Activated T-helper 1 cell treated with anti-CD3 and anti-CD28 coated beads, Interleukin-2, amount 50 U/mL, for 16 hours (primary cell): ENCODE data around the gene ASAP2.
"Not testable (repeated sequence)": the region's sequence is repeated elsewhere in the genome, so short reads cannot be mapped to it uniquely, and the experiment has no call there.

ENCODE experiments used
- DNase-seq, 2 donors: peaks; one replicate each; pipeline ENCODE4 v3.0.0-alpha.2; 2020; ENCODE audit warnings: low read depth in 1 of 2, low spot score in 1 of 2

Gene ASAP2

DNA sequence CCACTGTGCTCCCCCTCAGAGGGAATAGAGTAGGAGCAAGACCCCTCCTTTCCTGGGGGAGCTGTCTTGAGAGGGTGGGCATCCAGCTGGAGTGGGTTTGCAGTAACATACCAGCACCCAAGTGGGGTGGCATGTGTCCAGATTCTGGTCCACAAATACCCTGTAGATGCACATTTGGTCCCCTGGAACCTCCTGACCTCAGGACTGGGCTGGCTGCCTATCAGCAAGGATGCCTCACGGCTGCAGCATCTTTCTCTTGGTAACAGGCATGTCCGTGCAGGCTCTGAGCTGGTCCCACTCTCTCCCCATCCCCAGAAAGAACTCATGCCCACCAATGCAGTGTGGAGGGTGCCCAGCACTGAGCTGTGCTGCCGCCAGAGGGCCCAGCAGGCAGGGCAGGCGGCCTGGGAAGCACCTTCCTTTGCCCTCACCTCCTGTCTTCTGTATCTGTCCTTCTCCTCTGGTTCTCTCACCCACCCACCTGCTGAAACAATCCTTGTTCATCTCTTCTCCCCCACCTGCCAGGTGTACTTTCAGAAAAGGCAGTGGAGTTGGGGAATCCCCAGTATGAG, 169.3 kb downstream of the ASAP2 start:
- no peak for DNase-seq

GRCh38 chr2:9377461-9378097, 171.0 kb downstream of the ASAP2 start:
- DNase-seq: no peak

GRCh38 chr2:9378433-9379390, 172.1 kb downstream of the ASAP2 start:
- no peak for DNase-seq

DNA sequence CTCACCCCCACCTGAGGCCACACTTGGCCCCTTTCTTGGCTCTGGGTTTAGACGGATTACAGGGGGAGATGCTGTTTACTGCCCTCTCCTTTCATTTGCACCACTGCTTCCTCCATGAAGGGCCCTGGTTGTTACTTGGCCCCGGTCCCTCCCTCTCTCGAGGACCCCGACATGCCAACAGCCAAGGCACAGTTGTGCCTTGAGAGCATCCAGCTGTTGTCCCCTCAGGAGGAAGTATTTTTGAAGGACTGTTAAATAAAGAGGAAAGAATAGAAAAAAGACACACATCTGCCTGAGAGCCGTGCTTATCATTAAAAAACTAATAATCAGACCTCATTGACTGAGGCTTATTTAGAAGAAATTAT, 172.8 kb downstream of the ASAP2 start:
- DNase-seq: no peak

DNA sequence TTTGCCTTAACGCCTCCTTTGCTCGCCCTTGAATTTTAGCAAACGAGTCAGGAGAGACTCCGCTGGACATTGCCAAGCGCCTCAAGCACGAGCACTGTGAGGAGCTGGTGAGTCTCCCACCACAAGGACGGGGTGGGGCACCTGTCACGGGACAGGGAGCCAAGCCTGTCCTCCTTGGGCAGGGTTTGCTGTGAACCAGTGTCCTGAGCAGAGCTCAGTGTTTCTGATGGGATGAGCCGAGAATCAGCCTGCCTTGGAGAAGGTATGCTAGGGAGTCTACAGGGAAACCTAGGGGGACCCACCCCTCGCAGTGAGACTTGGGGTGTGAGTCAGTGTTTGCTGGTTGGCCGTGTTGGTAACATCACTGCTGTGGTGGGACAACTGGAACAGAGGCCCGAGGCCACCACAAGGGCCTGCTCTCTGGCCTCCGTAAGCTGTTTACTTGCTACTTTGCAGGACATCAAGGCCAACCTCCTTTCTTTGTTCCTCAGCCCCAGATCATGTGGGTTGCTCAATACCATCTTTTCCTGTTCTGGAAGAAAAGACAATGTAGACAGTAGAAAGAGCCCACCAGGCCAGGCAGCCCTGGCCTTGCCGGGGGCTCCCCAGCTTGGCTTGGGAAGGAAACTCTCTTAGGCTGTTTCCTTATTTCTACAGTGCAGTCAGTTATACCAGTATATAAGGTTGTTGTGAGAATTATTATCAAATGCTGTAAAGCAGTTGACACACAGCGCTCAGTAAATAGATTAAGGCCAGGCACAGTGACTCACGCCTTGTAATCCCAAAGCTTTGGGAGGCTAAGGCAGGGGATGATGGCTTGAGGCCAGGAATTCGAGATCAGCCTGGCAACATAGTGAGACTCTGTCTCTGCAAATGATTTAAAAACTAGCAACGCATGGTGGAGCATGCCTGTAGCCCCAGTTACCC, 174.4 kb downstream of the ASAP2 start:
- no peak for DNase-seq

DNA sequence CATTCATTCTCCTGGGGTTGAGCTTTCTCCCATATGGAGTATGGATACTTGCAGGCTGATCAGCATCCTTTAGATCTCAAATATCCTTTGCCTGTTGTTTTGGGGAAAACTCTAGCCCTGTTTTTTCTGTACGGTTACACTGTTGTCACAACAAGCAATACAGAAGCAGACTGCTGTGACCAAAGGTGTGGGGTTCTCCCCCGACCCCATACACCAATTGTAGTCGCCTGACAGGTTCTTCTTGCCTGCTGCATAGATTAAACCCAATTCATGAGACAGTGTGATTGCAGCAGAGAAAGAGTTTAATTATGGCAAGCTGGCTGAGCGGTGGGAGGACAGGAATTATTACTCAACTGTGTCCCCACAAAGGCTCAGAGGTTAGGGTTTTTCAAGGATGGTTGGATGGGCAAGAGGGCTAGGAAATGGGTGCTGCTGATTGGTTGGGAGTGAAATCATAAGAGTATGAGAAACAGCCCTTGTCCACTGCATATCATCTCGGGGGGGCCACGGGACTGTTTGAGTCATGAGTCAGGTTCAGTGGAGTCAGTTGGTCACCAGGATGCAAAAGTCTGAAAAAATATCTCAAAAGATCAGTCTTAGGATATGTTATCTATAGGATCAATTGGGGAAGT, 176.1 kb downstream of the ASAP2 start:
- no peak for DNase-seq

DNA sequence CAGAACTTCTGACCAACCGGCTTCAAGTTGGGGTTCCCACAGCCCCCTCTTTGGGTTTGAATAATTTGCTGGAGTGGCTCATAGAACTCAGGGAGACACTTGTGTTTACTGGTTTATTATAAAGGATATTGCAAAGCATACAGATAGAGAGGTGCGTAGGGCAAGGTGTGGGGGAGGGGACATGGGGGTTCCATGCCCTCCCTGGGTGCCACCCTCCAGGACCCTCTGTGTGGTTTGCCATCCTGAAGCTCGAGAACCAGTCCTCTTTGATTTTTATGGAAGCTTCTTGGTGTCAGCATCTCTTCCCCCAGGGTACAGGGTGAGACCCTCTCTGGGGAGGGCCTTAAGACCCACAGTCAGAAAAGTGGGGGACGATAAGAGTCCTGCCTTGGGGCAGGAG, 177.9 kb downstream of the ASAP2 start:
- DNase-seq: no peak

DNA sequence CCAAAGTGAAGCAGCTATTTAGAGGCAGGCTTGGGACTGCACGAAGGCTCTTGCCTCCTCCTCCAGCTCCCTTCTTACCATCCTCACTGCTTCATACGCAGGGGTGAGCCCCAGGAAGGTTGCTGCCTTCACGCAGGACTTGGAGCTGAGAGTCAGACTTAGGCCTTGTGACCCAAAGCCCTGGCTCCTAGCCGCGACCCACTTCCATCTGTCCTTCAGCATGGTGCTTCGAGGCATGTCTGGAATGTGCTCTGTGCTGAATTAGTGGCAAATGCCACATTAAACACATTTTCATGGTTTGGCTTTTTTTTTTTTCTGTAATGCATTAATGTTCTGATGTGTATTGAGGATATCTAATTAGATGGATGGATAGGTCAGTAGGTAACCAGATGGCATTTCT, 179.2 kb downstream of the ASAP2 start:
- DNase-seq: no peak

GRCh38 chr2:9388199-9388681, 181.6 kb downstream of the ASAP2 start:
- no peak for DNase-seq

GRCh38 chr2:9388950-9389911, 182.6 kb downstream of the ASAP2 start:
- DNase-seq: no peak

DNA sequence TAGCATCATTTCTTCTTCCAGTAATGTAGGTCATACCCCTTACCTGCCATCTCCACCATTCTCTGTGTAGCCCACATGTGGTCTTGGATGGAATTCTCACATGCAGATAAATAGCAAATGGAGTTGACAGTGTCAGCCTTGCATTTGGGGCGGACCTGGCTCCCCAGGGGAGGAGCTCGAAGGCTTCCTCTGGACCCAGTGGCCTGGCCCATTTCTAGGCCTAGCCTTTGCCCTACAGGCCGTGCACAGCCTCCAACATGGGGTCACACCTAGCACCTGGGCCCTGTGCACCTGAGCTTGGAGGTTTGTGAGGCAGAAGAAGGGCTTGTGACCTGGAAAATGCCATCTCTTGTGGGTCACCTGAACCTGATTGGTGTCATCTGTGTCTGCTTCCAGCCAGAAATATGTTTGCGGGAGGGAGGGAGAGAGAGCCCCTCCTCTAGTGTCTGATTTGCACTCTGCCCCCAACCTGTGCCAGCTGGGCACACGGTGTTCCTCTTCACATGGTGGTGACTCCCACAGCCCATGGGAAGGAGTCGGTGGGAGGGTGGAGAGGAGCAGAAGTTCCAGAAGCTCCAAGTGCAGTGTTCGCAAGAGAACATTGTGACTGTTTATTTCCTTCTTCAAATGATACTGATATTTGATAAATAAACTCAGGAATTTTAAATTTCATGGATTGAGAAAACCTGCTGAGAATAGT, 183.7 kb downstream of the ASAP2 start:
- DNase-seq: no peak

DNA sequence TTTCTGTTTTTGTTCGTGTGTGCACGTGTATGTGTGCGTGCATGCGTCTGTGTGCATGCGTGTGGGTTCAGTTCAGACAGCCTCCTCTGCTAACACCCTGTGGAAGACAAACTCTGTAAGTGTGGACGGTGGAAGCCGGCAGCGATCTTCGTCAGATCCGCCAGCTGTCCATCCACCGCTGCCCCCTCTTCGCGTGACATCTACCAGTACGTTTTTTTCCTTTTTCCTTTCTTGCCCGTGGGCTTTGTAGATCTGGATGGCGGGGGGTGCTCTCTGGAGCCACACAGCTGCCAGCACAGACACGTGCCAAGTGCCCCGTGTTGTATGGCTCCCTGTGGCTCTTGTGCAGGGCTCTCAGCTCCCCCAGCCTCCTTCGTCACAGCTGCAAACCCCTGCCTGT, 184.4 kb downstream of the ASAP2 start:
- no peak for DNase-seq

DNA sequence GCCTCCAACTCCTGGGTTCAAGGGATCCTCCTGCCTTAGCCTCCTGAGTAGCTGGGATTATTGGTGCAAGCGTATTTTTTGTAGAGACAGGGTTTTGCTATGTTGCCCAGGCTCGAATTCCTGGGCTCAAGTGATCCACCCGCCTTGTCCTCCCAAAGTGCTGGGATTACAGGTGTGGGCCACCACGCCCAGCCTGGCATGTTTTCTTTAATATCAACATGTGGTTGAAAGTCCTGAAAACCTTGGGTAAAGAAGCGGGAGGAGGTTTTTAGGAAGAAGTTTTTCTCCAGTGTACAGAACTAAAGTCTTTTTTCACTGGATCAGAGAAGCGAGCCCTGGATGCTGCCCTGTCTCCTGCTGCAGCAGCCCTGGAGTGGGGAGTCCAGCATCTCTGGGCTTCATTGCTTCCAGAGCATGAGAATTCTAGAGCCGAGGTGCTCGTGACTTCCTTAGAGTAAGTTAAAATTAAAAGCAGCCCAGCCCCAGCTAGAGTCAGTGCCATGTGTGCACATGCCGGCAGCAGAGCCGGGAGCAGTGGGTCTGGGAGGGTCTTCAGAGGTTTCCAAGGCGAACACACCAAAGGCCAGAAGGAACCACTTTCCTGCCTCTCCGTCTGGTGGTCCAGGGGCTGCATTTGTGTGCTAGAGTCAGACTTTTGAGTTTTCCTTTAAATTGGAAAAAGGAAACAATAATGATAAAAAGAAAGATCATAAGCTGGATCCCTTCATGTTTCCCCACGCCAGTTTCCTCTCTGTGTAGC, 185.5 kb downstream of the ASAP2 start:
- no peak for DNase-seq

DNA sequence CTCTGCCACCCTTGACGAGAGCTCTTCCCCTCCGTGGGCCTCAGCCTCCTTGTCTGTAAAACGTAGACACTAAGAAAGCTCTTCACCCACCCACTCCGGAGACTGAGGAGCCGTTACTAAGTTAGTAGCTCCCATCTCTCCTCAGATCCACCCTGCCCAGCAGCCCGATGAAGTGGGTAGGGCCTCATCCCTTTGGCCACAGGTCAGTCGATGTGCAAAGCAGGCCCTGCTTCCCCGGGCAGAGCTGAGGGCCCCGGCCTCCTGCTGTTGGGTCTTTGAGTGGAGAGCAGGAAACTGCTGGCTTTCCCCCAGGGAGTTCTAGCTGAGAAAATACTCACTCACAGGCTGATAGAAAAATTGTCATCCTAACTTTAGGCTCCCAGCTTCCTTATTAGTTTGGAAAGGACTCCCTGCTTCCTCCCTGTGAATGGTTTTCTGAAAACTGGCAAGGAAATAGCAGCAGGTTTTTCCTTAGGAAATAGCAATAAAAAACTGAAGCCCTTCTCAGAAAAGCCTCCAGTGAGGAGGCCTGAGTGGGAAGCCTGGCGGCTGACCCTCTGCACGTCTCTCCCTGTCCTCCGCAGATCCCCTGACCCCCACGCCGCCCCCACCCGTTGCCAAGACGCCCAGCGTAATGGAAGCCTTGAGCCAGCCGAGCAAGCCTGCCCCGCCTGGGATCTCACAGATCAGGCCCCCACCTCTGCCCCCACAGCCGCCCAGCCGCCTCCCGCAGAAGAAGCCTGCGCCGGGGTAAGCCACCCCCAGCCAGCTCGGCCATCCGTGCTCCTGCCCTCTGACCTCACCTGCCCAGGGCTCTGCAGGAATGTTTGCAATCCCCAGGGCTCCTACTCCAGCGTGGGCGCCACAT, 186.5 kb downstream of the ASAP2 start:
- DNase-seq: no peak

DNA sequence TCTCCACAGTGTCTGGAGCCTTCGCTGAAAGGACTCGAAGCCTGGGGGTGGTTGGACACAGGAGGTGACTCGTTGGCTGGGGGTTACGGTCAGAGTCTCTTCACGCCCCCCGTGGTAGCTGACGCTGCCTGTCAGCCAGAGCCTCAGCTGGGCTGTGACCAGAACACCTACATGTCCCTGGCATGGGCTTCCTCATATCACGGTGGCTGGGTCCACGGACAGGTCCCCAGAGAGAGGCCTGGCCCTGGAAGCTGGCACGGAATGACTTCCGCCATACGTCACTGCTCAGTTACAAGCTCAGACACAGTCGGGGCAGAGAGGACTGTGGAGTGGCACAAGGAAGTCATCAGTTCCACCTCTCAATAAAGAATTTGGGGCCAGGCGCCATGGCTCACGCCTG, 188.2 kb downstream of the ASAP2 start:
- DNase-seq: no peak

- no peak for DNase-seq
Measured at GRCh38 chr2:9397201-9397600, 190.6 kb downstream of the ASAP2 start.

GRCh38 chr2:9398251-9398650, 191.6 kb downstream of the ASAP2 start:
- not testable (repeated sequence) for DNase-seq
